Activated CD8-positive, alpha-beta T cell treated with anti-CD3 and anti-CD28 coated beads for 36 hours (primary cell): ENCODE measurements around the gene CALY. TPM values are rescaled to one million over a fixed set of nuclear protein-coding genes. Genes with fewer than 3 reads are reported as not detected.

Experiments used
- ATAC-seq: fragments of 200-7000 bp; cut with Tn5 transposase; one replicate; pipeline ENCODE4 v1.10.0; 2021; ENCODE audit warnings: mild to moderate bottlenecking, moderate library complexity
- CTCF ChIA-PET: fragments of 350-600 bp; sonication (Branson Sonifier 250); formaldehyde crosslinking; loops from one replicate; lab custom pipeline; 2021; ENCODE audit warnings: antibody characterized with exemption; lab: Charles Lee
- POLR2A ChIA-PET: fragments of 350-600 bp; sonication (Branson Sonifier 250); formaldehyde crosslinking; loops from one replicate; lab custom pipeline; 2021; ENCODE audit warnings: antibody characterized with exemption; lab: Charles Lee
- DNase-seq: peaks from one replicate; pipeline ENCODE4 v3.0.0-alpha.2; 2020
- H3K27ac Mint-ChIP-seq: one replicate; pipeline ENCODE4 v1.8.0; 2021; ENCODE audit warnings: mild to moderate bottlenecking, mixed read lengths
- H3K27me3 Mint-ChIP-seq: one replicate; pipeline ENCODE4 v1.8.0; 2021; ENCODE audit warnings: mixed read lengths
- H3K36me3 Mint-ChIP-seq: one replicate; pipeline ENCODE4 v1.8.0; 2021; ENCODE audit warnings: low read depth, mixed read lengths
- H3K4me1 Mint-ChIP-seq: one replicate; pipeline ENCODE4 v1.8.0; 2021; ENCODE audit warnings: low read depth, mixed read lengths
- H3K4me3 Mint-ChIP-seq: one replicate; pipeline ENCODE4 v1.8.0; 2021; ENCODE audit warnings: mild to moderate bottlenecking, moderate library complexity, mixed read lengths
- H3K9me3 Mint-ChIP-seq: one replicate; pipeline ENCODE4 v1.8.0; 2021; ENCODE audit warnings: mixed read lengths
- intact Hi-C: fragments of 100-400 bp; cut with micrococcal nuclease; formaldehyde crosslinking; loops from one replicate; pipeline ENCODE4 v1.10.0; 2022
- total RNA-seq, 2 experiments: library from RNA; stranded (reverse); gene quantifications; one replicate each; pipeline ENCODE4 v1.2.3, GENCODE V29; 2021
- TF ChIP-seq, protein P1 (sequence below): fragments of 200-600 bp; IDR thresholded peaks from one replicate; pipeline ENCODE4 v1.8.0; 2022; ENCODE audit warnings: antibody characterized with exemption, mild to moderate bottlenecking

The CALY gene
- total RNA-seq, 2 experiments from 2014 or later, result not detected

DNA sequence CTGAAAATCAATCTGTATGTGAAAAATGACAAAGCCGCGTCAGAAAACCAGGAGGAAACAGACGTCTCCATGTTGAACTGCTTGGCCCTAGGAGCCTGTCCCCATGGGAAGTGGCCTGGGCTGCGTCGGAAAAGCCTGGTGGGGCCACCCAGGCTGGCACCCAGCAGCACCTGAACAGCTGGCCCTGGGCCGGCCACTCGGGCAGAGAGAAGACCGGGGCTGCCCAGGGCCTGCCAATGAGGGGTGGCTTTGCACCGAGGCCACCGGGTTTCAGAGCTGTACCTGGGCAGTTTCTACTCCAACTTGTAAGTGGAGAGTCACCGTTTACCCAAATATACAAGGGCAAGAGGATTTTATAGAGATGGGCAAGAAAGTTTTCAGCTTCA lies 22.2 kb upstream of the CALY start:
- Mint-ChIP-seq H3K4me1 (peaks cover 14% of the 10 kb centered on the region), H3K27ac (no peak overlapping the region), H3K9me3 (no peaks in the 10 kb centered on the region), H3K4me3 (no peak overlapping the region), H3K36me3 (peaks cover 14% of the 10 kb centered on the region), H3K27me3 (no peaks in the 10 kb centered on the region)
- intact Hi-C loops, result no loop called here
- POLR2A ChIA-PET, result interaction anchor here (2.6 kb wide), 1 partner anchor 12 kb away, joined by 5 read pairs; no protein-coding TSS in a partner anchor
- ATAC-seq (no peak), DNase-seq (no peak)
- CTCF ChIA-PET, result interaction anchor here (2.6 kb wide), 1 partner anchor 29 kb away, joined by 11 read pairs; no protein-coding TSS in a partner anchor
- TF ChIP-seq, protein P1, sequence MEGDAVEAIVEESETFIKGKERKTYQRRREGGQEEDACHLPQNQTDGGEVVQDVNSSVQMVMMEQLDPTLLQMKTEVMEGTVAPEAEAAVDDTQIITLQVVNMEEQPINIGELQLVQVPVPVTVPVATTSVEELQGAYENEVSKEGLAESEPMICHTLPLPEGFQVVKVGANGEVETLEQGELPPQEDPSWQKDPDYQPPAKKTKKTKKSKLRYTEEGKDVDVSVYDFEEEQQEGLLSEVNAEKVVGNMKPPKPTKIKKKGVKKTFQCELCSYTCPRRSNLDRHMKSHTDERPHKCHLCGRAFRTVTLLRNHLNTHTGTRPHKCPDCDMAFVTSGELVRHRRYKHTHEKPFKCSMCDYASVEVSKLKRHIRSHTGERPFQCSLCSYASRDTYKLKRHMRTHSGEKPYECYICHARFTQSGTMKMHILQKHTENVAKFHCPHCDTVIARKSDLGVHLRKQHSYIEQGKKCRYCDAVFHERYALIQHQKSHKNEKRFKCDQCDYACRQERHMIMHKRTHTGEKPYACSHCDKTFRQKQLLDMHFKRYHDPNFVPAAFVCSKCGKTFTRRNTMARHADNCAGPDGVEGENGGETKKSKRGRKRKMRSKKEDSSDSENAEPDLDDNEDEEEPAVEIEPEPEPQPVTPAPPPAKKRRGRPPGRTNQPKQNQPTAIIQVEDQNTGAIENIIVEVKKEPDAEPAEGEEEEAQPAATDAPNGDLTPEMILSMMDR, result no peak

DNA sequence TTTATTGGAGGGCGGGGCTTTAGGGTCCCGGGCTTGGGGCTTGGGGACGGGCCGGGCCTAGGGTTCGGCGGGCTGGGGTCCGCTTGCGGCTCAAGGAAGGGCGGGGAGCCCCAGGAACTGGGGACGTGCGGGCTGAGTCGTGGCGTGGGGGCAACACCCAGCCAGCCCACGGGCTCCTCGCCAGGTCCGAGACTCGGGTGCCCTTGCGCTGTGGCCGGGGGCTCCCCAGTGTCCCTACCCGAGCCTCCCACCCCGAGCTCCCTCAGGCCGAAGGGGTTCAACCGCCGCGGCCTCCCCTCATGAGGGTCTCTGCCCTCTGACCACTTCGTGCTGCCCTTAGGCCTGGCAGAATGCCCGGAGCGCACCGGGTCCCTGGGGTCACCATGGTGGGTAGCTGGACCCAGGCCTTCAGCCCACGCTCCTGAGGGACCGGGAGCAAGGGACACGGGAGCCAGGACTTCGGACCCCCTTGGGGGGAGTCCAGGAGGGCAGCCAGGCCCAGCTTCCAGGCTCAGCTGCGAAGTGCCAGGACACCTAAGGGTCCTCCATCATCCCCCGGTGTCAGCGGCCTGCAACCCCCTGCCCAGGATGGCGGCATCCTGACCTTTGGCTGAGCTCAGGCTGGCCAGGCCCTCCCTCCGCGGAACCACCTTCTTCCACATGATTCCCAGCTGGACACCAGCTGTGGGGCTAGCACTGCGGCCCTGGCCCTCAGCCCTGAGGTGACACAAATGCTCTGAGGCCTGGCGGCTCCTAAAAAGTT lies 21.6 kb upstream of the CALY start:
- peaks cover 14% of the 10 kb centered on the region for H3K4me1 Mint-ChIP-seq
- H3K27ac Mint-ChIP-seq, result no peak overlapping the region
- H3K27me3 Mint-ChIP-seq, result no peaks in the 10 kb centered on the region
- no peak overlapping the region for H3K4me3 Mint-ChIP-seq
- peaks cover 14% of the 10 kb centered on the region for H3K36me3 Mint-ChIP-seq
- TF ChIP-seq, protein P1, result no peak
- no peaks in the 10 kb centered on the region for H3K9me3 Mint-ChIP-seq
- DNase-seq (no peak), ATAC-seq (no peak)
- ChIA-PET CTCF (interaction anchor here (1.0 to 2.6 kb wide), 2 partner anchors 29 to 32 kb away, joined by 3 to 11 read pairs; no protein-coding TSS in a partner anchor), POLR2A (interaction anchor here (0.7 to 3.7 kb wide), 6 partner anchors 10 to 911 kb away, joined by 3 to 20 read pairs (median 4); partner anchors contain the start of gene PRAP1)
- intact Hi-C loops, result no loop called here

DNA sequence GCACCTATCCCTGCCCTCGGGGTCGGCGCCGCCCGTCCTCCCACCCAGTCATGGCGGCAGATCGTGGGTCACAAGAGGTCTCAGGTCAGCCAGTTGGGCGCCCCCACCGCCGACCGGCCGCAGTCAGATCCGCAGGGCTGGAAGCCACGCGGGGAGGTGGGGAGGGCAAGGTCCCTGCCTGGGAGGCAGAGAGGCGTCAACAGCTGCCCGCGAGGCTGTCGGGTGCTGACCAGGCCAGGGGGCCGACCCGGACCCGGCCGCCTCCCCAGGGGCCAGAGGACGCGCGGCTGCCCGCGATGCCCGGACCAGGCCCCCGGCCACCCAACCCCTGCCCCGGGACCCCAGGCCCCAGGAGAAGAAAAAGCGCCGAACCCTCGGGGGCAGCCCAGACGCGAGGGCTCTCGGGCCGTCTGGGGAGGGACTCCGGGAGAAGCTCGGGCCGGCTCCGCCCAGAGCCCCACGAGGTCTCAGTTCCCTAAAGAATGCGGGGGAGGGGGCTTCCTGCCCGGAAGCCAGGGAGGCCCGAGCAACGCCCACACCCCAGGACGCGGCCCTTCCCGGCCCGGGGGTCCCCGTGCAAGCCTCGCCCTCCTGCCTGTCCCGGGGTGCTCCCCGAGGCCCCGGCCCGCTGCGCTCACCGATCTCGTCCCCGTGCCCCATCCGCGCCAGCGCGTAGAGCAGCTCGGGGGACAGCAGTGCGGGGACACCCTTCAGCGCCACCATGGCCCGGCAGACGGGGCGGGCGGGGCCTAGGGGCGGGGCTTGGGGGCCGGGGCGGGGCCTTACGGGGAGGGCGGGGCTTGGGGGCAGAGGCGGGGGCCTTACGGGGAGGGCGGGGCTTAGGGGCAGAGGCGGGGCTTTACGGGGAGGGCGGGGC lies 20.8 kb upstream of the CALY start, which contains the start of gene FUOM:
FUOM (minus strand) TSS at position 735 of the 877 bp plus-strand sequence; CDS start at position 723, 12 bp downstream.
- ChIA-PET POLR2A (interaction anchor here (0.7 to 3.7 kb wide), 7 partner anchors 10 to 910 kb away, joined by 3 to 20 read pairs (median 5); partner anchors contain the start of gene PRAP1), CTCF (interaction anchor here (1.0 to 2.6 kb wide), 3 partner anchors 22 to 33 kb away, joined by 3 to 11 read pairs (median 3); no protein-coding TSS in a partner anchor)
- peak; percentile 84 for DNase-seq
- Mint-ChIP-seq H3K4me1 (peaks cover 14% of the 10 kb centered on the region), H3K9me3 (no peaks in the 10 kb centered on the region), H3K27ac (peak within 1 kb of the TSS; percentile 82), H3K27me3 (no peaks in the 10 kb centered on the region), H3K4me3 (peak within 1 kb of the TSS; percentile 82), H3K36me3 (peaks cover 10% of the 10 kb centered on the region)
- intact Hi-C loops, result no loop called here
- TF ChIP-seq, protein P1, result no peak
- peak; percentile 91 for ATAC-seq

DNA sequence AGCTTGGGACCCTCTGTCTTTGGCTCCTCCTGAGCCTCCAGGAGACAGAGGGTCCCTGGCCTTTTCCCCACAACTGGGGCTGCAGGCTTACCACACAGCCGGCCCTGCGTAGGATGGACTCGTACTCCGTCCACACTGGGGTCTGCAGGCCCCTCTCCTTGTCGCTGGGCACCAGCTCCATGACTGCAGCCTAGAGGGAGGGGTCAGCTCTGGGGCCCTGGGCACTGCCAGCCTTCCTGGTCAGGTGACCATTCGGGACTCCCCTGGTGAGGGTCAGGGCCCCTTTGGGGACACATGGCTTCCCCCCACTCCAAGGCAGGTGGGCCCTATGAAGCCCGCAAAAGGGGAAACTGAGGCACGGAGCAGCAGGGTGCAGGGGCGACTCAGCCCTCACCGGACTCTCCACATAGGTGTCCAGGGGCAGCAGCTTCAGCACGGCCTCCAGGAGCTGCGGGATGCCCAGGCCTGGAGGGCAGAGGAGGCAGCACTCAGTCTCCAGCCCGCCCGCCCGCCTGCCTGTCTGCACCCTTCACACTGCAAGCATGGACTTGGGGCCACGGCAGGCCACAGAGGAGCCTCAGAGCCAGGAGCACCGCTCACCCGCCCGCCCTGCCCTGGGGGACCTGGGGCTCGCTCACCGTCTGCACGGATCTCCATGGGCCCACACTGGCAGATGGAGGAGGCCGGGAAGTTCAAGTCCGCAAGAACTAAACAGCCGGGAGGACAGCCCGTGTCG lies 20.0 kb upstream of the CALY start:
- ChIA-PET CTCF (interaction anchor here (1.3 to 2.6 kb wide), 3 partner anchors 21 to 27 kb away, joined by 3 to 11 read pairs (median 7); no protein-coding TSS in a partner anchor), POLR2A (interaction anchor here (1.3 to 3.7 kb wide), 5 partner anchors 9 to 34 kb away, joined by 3 to 20 read pairs (median 6); partner anchors contain the start of gene PRAP1)
- Mint-ChIP-seq H3K27ac (peak overlapping the region; percentile 82), H3K27me3 (no peaks in the 10 kb centered on the region), H3K9me3 (no peaks in the 10 kb centered on the region), H3K36me3 (peaks cover 5% of the 10 kb centered on the region), H3K4me3 (peak overlapping the region; percentile 82), H3K4me1 (peaks cover 8% of the 10 kb centered on the region)
- ATAC-seq (no peak), DNase-seq (peak; percentile 23)
- TF ChIP-seq, protein P1, result no peak
- intact Hi-C loops, result no loop called here
